Adipose tissue (tissue), 3 donors: ENCODE measurements around the gene KPNA3. TPM values are rescaled to one million over a fixed set of nuclear protein-coding genes. Genes with fewer than 3 reads are reported as not detected.
"Not testable (repeated sequence)": the region's sequence is repeated elsewhere in the genome, so short reads cannot be mapped to it uniquely, and the experiment has no call there.

Experiments
- H3K27ac ChIP-seq: one replicate; pipeline ENCODE4 v1.5.1; 2013; ENCODE audit warnings: low read depth, low read length
- WGBS, 3 donors: extraction: QIAGEN DNeasy Blood & Tissue Kit; methylation state at CpG; one replicate each; pipeline ENCODE4 v1.1.7; 2013; 5-methylcytosine and 5-hydroxymethylcytosine counted together
- polyA plus RNA-seq, 3 donors: library from polyadenylated mRNA; stranded (reverse); fragments of 200-250 nt; gene quantifications; one replicate each; pipeline ENCODE4 v1.2.3, GENCODE V29; 2013
- donor health status: healthy with polysubstance abuse.
- donor health status: Bipolar disorder and iron deficiency.
- donor health status: healthy.

KPNA3 gene
- polyA plus RNA-seq, 3 donors: 5.9 to 16.8 (median 14.2) TPM

DNA sequence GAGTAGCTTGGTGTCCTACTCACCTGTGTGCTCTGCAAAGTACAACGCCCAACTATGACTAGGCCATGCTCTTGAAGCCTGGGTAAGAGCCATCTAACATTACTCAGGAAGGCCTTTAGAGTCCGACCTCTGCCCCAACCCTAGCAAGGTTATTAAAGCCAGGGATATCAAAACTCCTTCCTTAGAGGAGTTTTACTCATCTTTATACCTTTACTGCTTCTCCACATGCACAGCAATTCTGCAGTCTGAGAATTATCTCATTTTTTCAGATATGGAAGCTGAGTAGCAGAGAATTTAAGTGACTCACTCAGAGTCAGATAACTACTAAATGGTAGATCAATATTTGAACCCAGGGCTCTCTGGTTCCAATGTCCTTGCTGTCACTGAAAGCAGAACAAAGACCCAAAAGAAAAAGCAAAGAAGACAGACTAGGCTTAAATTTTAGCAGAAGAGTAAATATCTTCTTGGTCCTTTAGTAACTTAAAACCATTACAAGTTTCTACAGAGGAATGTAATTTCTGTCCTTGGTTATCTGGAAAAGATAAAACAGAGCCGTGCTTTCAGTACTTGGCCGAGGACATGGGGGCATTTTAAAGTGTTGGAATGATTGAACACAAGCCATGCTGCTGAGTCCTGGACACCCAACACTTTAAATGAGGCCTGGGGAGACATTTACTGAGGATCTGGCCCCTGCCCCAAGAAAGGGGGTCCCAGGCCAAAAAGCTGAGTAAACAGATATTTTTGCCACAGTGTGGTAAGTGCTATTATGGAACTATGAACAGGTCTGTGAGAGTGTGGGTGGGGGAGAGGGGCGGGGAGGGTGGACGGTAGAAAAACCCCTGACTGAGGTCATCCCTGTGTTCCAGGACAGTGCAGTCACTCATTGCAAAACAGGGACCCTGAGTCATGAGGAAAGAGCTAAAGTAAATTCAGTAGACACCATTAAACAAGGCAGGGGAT lies 18.4 kb upstream of the KPNA3 start:
- no peak overlapping the region for H3K27ac ChIP-seq
- 61 to 67% (median 67%) methylated on average over 6 of the region's 6 CpGs for WGBS, 3 donors

DNA sequence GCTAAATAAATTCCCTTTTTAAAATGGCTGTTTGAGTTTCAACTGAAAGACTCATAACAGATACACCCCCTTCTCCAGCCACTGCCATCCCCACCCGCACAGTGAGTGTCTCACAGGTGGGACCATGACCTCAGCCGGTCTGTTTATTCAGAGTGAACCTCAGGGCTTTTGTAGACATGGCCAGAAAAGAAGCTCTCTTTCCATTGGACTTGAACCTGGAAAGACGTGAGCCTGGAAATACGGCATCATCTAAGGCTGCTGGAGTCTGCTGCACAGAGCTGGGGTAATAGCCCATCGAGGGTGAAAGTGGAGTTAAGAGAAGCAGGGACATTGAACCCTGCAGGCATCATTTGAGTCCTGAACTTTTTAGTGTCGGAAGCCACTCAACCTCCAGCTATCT lies 15.2 kb upstream of the KPNA3 start:
- no peak overlapping the region for H3K27ac ChIP-seq
- 49 to 71% (median 63%) methylated on average over 6 of the region's 6 CpGs for WGBS, 3 donors

DNA sequence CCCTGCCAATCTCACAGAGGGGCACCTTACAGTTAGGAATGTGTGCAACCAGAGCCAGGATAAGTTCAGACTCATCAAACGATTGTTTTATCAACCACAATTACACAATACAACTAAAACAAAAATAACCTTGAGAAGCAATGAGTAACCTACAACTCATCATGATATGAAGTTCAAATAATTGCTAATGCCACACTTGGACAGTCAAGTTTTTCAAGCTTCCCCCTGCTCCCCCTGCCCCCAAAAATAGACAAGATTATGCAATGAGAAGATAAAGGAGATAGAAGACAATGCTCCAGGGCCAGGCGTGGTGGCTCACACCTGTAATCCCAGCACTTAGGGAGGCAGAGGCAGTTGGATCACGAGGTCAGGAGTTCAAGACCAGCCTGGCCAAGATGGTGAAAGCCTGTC lies 13.6 kb upstream of the KPNA3 start:
- WGBS, 3 donors: 38 to 79% (median 53%) methylated on average over 3 of the region's 3 CpGs
- no peak overlapping the region for H3K27ac ChIP-seq

DNA sequence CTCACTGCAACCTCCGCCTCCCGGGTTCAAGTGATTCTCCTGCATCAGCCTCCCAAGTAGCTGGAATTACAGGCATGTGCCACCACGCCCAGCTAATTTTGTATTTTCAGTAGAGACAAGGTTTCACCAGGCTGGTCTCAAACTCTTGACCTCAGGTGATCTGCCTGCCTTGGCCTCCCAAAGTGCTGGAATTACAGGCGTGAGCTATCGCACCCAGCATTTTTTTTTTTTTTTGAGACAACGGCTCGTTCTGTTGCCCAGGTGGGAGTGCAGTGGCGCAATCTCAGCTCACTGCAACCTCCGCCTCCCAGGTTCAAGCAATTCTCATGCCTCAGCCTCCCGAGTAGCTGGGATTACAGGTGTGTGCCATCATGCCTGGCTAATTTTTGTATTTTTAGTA lies 10.6 kb upstream of the KPNA3 start:
- H3K27ac ChIP-seq: not testable (repeated sequence)
- WGBS, 3 donors: 87 to 90% (median 89%) methylated on average over 10 of the region's 10 CpGs

DNA sequence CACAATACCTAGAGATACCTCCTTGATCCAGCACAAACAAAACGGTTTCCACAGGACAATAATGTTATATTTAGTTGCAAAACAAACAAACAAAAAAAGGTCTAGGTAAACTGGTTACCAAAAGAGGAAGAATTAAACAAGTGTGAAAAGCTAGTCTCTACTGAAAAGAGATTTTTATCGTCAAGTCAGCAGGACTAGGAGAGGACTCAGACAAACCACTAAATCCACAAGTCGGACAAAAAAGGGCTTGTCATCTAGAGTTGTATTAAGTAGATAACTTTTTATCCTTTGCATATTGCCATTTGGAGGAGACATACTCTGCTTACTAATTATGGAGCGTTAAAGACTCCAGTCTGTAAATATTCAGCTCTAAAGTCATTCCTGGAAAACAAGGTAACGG lies 9.9 kb upstream of the KPNA3 start:
- no peak overlapping the region for H3K27ac ChIP-seq
- 71 to 72% (median 72%) methylated on average over 5 of the region's 5 CpGs for WGBS, 3 donors

DNA sequence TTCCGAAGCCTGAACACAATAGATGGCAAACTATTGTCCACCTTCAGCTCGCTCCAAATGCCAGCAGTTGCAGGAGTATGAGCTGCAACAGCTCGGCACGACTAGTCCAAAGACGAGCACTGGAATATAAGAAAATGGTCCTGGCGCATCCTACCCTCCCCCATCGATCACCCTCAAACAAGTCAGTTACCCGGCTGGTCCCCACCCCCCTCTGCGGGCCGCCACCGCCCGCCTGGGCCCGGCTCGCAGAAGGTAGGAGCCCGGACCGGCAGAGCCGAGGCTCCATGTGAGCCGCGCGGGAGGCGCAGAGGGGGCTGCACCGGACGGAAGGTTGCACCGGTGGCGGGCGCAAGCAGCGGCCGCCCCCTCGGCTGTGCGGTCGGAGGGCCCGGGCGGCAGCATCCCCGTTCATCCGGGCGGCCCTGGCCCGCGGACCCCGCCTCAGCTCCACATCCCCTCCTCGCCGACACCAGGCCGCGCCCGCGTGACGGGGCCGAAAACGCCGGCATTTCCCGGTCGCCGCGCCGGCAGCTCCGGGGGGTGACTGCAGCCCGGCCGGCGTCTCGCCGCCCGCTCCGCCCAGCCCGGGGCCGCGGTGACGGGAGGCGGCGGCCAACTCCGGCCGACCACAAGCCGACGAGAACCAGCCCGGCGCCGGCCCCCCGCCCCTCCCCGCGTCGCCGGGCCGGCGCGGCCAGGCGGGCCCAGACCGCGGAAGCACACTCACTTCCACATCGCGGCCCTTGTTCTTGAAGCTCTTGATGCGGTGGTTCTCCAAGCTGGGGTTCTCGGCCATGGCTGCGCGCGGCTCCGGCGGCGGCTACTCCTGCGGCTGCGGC lies 552 bp downstream of the KPNA3 start:
- 0% methylated on average over 78 to 98 of the region's 98 CpGs for WGBS, 3 donors
- peak overlapping the region; percentile 60 for H3K27ac ChIP-seq

DNA sequence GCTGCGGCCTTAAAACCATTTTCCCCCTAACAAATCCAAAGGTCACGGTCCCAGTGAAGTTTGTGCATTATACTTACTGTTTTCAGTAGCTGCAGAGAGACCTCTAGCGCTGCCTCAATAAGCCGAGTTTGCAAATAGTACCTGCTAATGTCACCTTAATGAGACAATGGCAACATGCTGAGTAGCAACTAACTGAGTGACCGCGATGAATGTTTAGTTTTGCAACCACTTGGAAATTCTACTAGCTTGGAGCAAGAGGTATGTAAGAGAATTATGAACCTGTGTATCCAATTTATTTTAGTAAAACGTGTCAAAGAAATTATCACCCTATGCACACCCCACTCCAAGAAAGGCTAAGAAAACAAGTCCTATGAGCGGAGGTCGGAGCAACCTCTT lies 1.2 kb downstream of the KPNA3 start:
- H3K27ac ChIP-seq: no peak overlapping the region
- WGBS, 3 donors: 3 to 5% (median 4%) methylated on average over 9 of the region's 9 CpGs

DNA sequence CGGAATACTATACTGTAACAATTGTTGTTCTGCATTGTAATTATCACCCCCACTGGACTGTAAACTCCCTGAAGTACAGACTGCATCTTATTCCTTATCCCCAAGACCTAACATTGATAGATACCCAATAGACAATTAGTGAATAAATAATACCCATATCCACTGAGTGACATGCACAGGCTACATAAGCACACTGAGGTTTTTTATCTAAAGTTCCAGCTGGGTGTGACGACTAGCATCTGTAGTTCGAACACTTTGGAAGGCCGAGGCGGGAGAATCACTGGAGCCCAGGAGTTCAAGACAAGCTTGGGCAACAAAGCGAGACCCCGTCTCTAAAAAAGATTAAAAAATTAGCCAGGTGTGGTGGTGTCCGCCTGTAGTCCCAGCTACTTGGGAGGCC lies 2.5 kb downstream of the KPNA3 start:
- 95 to 99% (median 95%) methylated on average over 8 of the region's 8 CpGs for WGBS, 3 donors
- no peak overlapping the region for H3K27ac ChIP-seq

DNA sequence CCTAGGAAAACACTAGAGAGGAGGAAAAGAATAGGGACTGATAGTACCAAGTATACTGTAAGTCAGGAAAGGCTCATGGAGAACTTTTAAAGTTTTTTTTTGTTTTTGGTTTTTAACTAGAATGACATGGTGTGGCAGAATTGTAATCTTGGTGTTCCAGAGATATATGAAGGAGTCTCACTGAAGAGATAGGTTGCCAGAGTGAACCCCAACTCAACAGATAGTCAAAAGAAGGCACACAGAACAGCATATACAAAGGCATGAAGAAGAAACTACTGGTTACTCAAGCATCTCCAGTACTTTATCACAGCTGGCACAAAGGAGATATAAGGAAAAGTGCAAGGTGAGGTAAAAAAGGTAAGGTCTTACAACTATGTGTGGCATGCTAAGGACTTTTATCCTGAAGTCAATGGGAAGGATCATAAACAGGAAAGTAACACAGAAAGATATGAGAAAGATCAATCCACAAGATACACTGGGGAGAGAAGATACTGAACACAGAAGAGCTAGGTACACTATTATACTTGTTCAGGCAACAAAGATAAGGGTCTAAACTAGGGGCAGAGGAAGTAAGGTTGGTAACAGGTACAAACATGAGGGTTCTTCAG lies 6.0 kb downstream of the KPNA3 start:
- H3K27ac ChIP-seq: no peak overlapping the region

DNA sequence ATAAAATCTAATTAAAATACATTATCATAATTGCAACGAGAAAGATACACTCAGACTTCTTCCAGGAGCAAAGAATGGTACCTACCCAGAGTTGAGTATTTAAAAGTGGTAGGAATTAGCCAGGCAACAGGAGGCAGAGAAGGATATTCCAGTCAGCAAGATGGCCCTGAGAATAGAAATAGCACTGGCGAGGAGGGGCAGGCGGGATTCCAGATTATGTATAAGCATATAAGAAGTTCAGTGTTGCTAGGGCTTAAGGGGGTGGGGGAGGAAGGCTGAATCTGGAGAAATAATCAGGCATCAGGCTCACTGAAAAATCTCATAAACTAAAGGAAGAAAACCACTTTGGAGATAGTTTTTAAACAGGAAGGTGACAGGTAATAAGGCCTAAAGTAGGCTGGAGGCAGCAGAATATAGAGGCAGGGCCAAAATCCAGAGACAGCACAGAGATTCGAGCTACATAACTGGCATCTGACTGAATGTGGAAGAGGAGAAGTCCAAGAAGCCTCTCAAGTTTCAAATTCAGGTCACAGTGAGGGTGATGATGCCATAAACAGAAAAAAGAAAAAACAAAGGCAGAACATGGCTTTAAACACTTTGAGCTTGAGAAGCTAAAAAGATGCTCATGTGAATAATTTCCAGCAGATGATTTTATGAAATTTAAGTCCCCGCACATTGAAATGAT lies 7.5 kb downstream of the KPNA3 start:
- 87 to 89% (median 88%) methylated on average over 5 of the region's 5 CpGs for WGBS, 3 donors
- H3K27ac ChIP-seq: no peak overlapping the region

DNA sequence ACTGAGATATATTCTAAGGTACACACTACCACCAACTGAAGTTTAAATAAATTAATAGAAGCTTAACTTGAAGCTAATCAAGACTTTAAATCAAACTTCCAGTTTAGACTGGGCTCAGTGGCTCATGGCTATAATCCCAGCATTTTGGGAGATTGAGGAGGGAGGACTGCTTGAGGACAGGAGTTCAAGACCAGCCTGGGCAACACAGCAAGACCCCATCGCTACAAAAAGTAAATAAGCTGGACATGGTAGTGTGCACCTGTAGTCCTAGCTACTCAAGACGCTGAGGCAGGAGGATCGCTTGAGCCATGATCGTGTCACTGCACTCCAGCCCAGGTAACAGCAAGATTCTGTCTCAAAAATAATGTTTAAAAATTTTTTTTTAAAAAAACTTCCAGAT lies 8.6 kb downstream of the KPNA3 start:
- no peak overlapping the region for H3K27ac ChIP-seq
- whole genome bisulfite sequencing, 3 donors: 96 to 99% (median 97%) methylated on average over 4 of the region's 4 CpGs

DNA sequence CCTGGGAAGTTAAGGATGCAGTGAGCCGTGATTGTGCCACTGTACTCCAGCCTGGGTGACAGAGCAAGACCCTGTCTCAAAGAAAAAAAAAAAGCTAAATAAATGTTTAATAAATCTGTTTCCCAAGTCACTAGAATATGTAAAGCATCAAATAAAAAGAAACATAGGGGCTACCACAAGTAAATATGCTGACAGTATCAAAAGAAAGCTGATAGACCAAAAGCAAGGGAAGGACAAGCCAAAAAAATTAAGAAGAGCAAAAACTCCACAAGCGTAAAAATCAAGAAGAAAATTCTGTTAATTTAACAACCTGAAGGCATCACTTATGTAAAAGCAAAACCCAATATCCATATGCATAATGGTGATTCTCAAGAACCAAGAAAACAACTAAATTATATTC lies 9.7 kb downstream of the KPNA3 start:
- WGBS, 3 donors: 92 to 98% (median 98%) methylated on average over 2 of the region's 2 CpGs
- H3K27ac ChIP-seq: no peak overlapping the region

DNA sequence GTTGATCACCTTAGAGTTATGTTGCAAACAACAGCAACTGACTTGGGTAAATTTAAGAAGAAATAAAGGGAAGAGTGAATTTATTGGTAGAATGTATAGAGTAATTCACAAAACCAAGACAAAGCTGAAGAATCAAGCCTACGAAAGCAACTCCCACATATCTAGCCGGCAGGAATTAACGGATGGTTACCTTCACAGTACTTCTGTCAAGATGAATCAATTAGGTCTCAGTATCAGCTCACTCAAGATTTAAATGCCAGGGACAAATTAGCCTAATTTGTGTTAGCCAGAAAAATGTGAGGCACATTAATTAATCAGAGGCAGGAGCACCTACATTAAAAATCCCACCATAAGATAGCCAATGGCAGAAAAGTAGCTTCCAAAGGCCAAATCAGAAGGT lies 10.7 kb downstream of the KPNA3 start:
- H3K27ac ChIP-seq: no peak overlapping the region
- WGBS, 3 donors: 80 to 94% (median 93%) methylated on average over 3 of the region's 3 CpGs

DNA sequence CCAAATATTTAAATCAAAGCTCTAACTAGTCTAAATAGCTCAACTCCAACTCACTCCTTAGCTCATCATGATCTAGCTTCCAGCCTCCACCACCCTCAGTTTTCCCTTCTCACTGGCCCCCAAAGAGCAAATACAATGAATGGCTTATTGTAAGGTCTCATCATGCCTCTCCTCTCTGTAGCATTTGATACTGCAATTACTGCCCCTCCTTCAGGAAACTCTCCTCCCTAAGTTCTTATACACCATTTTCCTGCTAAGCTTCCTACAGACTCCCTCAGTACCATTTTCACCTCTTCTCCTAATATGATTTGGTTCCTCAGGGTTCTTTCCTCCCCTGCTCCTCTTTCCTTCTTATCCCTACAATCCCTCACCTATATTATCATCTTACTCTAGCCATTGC lies 12.8 kb downstream of the KPNA3 start:
- H3K27ac ChIP-seq: no peak overlapping the region

DNA sequence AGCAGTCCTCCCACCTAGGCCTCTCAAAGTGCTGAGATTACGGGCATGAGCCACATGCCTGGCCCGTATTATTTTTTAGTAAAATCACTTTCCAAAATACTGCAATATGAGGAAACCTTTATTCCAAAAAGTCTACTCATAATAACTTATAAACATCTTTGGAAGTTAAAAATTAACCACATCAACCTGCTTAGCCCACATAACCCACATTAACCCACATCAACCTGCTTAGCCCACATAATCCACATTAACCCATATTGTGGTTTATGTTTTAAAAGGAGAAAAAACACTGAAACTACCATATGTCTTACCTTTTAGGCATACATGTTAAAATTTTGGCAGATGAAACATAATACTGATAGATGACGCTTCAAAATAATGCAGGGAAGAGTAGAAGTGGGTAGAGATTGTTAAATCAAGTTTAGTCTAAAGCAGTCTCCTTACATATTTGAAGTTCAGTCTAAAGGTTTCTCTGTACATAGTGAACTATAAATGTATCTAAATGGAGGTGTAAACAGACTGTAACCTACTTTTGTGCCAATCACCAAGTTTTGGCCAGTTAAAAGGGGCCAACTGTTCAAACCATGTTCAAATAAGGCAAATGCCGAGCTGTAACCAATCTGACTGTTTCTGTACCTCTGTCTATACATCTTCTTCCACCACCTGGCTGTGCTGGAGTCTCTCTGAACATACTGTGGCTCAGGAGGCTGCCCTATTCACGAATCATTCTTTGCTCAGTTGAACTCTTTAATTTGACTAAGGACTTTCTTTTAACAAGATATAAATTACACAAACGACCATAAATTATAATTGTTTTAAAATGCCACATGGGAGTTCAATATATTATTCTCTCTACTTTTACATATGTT lies 14.5 kb downstream of the KPNA3 start:
- 63 to 90% (median 76%) methylated on average over 6 of the region's 6 CpGs for WGBS, 3 donors
- H3K27ac ChIP-seq: no peak overlapping the region

DNA sequence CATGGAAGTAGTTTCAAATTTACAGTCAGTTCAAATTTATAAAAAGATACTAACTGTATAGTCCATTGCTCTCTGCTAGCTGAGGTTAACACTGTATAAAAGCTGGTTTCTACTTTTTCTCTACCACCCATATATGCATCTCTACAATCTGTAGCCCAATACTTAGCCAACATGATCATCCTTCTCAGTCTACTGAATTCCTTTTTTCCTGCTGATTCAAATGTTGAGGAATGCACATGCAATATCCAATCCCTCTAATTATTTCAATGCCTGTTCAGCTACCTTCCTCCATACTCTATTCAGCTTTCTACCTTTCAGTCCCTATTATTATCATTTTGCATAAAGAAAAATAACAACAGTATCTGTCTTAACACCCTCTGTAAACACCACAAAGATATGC lies 15.6 kb downstream of the KPNA3 start:
- H3K27ac ChIP-seq: no peak overlapping the region

DNA sequence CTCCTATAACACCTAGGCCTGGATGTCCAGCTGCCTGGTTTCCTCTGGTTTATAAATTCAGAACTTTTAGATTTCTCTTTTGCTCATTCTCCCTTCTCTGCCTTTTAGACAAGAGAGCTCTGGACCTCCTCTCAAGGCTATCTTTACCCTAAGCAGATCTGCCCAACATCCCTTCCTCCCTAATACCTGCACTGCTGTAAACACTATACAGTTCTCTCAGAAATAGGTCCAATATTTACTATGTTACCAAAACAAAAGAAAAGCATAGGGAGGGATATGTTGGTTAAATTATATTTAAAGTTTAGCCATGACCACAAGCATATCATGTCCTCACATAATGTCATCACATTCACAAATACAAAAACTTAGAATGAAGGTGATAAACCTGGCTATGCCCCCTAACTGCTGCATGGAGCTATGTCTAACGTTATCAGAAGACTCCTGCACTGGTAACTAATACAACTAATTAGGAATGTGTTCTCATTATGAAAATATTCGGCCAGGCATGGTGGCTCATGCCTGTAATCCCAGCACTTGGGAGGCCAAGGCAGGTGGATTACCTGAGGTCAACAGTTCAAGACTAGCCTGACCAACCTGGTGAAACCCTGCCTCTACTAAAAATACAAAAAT lies 18.0 kb downstream of the KPNA3 start:
- WGBS, 3 donors: 87 to 91% (median 88%) methylated on average over 2 of the region's 2 CpGs
- H3K27ac ChIP-seq: no peak overlapping the region
